CD14-positive monocyte (primary cell): ENCODE data around the gene TMEM235. TPM values are rescaled to one million over a fixed set of nuclear protein-coding genes. Genes with fewer than 3 reads are reported as not detected.

Experiments used
- DNase-seq, 3 donors: peaks; one replicate each; pipeline ENCODE4 v3.0.0-alpha.2; 2011 to 2022
- H2AFZ ChIP-seq: 2 replicates; pipeline ENCODE4 v1.6.0; 2012; ENCODE audit warnings: mild to moderate bottlenecking, low read depth, low read length, inconsistent platforms; ENCODE audit not compliant: insufficient read depth, poor library complexity, severe bottlenecking
- H3K27ac ChIP-seq, 2 donors: 1 replicate in 1 of 2; 2 replicates in 1 of 2; pipeline ENCODE4 v1.5.1; 2012 to 2013; ENCODE audit warnings: low read length in 2 of 2, control low read depth in 1 of 2, inconsistent platforms in 1 of 2, low read depth in 1 of 2, mild to moderate bottlenecking in 1 of 2
- H3K27me3 ChIP-seq, 2 donors: one replicate each; pipeline versions ENCODE4 v1.6.0 to v1.6.1; 2011 to 2013; ENCODE audit warnings: low read length in 2 of 2; ENCODE audit not compliant: control insufficient read depth in 2 of 2, insufficient read depth in 2 of 2
- H3K36me3 ChIP-seq, 2 donors: replicated peaks in 1 of 2; 1 replicate in 1 of 2; 2 replicates in 1 of 2; pipeline versions ENCODE4 v1.5.1 to v1.6.1; 2012 to 2013; ENCODE audit warnings: low read length in 2 of 2, control low read depth in 1 of 2, inconsistent platforms in 1 of 2, mild to moderate bottlenecking in 1 of 2; ENCODE audit not compliant: insufficient read depth in 2 of 2, control insufficient read depth in 1 of 2
- H3K4me1 ChIP-seq, 2 donors: 1 replicate in 1 of 2; 2 replicates in 1 of 2; pipeline versions ENCODE4 v1.5.1 to v1.6.1; 2012 to 2013; ENCODE audit warnings: low read length in 2 of 2, control low read depth in 1 of 2, inconsistent platforms in 1 of 2, mild to moderate bottlenecking in 1 of 2, moderate library complexity in 1 of 2; ENCODE audit not compliant: insufficient read depth in 2 of 2, control insufficient read depth in 1 of 2
- H3K4me2 ChIP-seq: replicated peaks from 2 replicates; pipeline ENCODE3; 2012; ENCODE audit warnings: low read length, moderate library complexity, mild to moderate bottlenecking; ENCODE audit not compliant: poor library complexity, severe bottlenecking; ENCODE audit errors: extremely low read depth
- H3K4me3 ChIP-seq, 3 experiments: fragments of 200-600 bp in 1 of 3; sonication (generic) in 1 of 3; replicated peaks in 1 of 3; 1 replicate in 2 of 3; 2 replicates in 1 of 3; pipeline ENCODE4 v1.5.1; 2011 to 2013; ENCODE audit warnings: low read length in 3 of 3, mild to moderate bottlenecking in 3 of 3, control low read depth in 2 of 3, low read depth in 2 of 3, inconsistent platforms in 1 of 3, moderate library complexity in 1 of 3
- H3K79me2 ChIP-seq: 2 replicates; pipeline ENCODE4 v1.6.0; 2012; ENCODE audit warnings: mild to moderate bottlenecking, control low read depth, inconsistent platforms, low read length, moderate library complexity; ENCODE audit not compliant: insufficient read depth
- H3K9ac ChIP-seq: 2 replicates; pipeline ENCODE4 v1.6.0; 2017; ENCODE audit warnings: low read length, mild to moderate bottlenecking; ENCODE audit not compliant: insufficient read depth, poor library complexity, severe bottlenecking
- H3K9me3 ChIP-seq, 2 donors: replicated peaks in 1 of 2; 1 replicate in 1 of 2; 2 replicates in 1 of 2; pipeline versions ENCODE4 v1.5.1 to v1.6.1; 2012 to 2013; ENCODE audit warnings: low read length in 2 of 2, control low read depth in 1 of 2; ENCODE audit not compliant: control insufficient read depth in 1 of 2, insufficient read depth in 1 of 2
- H4K20me1 ChIP-seq: 2 replicates; pipeline ENCODE4 v1.6.0; 2012; ENCODE audit warnings: mild to moderate bottlenecking, low read length, control low read depth, moderate library complexity; ENCODE audit not compliant: insufficient read depth
- H3K27ac Mint-ChIP-seq, 7 donors: one replicate each; pipeline ENCODE4 v1.8.0; 2020; ENCODE audit warnings: mild to moderate bottlenecking in 7 of 7, mixed read lengths in 7 of 7, moderate library complexity in 6 of 7, inconsistent platforms in 2 of 7
- H3K27me3 Mint-ChIP-seq, 3 donors: one replicate each; pipeline ENCODE4 v1.8.0; 2021 to 2022; ENCODE audit warnings: low read depth in 3 of 3, mild to moderate bottlenecking in 3 of 3, mixed read lengths in 3 of 3, moderate library complexity in 3 of 3, inconsistent platforms in 1 of 3
- H3K36me3 Mint-ChIP-seq, 2 donors: one replicate each; pipeline ENCODE4 v1.8.0; 2020; ENCODE audit warnings: mixed read lengths in 2 of 2, inconsistent platforms in 1 of 2, mild to moderate bottlenecking in 1 of 2
- H3K4me1 Mint-ChIP-seq: one replicate; pipeline ENCODE4 v1.8.0; 2020; ENCODE audit warnings: mild to moderate bottlenecking, mixed read lengths
- H3K4me3 Mint-ChIP-seq, 2 donors: one replicate each; pipeline ENCODE4 v1.8.0; 2020; ENCODE audit warnings: mild to moderate bottlenecking in 2 of 2, mixed read lengths in 2 of 2, moderate library complexity in 1 of 2
- H3K9me3 Mint-ChIP-seq, 7 donors: one replicate each; pipeline ENCODE4 v1.8.0; 2020 to 2022; ENCODE audit warnings: mixed read lengths in 7 of 7, mild to moderate bottlenecking in 6 of 7, moderate library complexity in 6 of 7, inconsistent platforms in 2 of 7
- CTCF ChIP-seq: fragments of 200-600 bp; IDR thresholded peaks from one replicate; pipeline ENCODE4 v1.8.0; 2022; ENCODE audit warnings: antibody characterized with exemption, mild to moderate bottlenecking
- WGBS: methylation state at CpG from one replicate; pipeline ENCODE4 v1.1.5; 2013; ENCODE audit warnings: missing lambda C conversion rate; ENCODE audit not compliant: insufficient coverage; 5-methylcytosine and 5-hydroxymethylcytosine counted together
- intact Hi-C, 2 donors: fragments of 100-400 bp; cut with micrococcal nuclease; formaldehyde crosslinking; loops; one replicate each; pipeline versions ENCODE4 v1.15.0 to v1.15.1; 2023
- polyA plus RNA-seq, 3 donors: library from polyadenylated mRNA; depleted of rRNA in 1 of 3; unstranded in 2 of 3; stranded (reverse) in 1 of 3; fragments of 300-500 nt in 2 of 3; fragments of >200 nt in 1 of 3; fragmentation: Illumina TruSeq in 2 of 3; gene quantifications; 1 replicate in 2 of 3; 2 replicates in 1 of 3; pipeline ENCODE4 v1.2.3, GENCODE V29; 2012 to 2021

Gene TMEM235
- polyA plus RNA-seq, 3 donors: not detected

GRCh38 chr17:78276098-78276887 lies 44.9 kb downstream of the TMEM235 start:
- Histone ChIP-seq H3K4me2 (no peak overlapping the region), H3K4me3 (no peak overlapping the region), H3K9me3 (no peaks in the 10 kb centered on the region), H2AFZ (no peak overlapping the region), H3K79me2 (no peaks in the 10 kb centered on the region), H3K36me3 (no peaks in the 10 kb centered on the region), H3K27ac (no peak overlapping the region), H3K4me1 (peaks cover 8 to 12% of the 10 kb centered on the region in 2 donors), H3K27me3 (peaks cover 3 to 12% of the 10 kb centered on the region in 2 donors), H4K20me1 (no peaks in the 10 kb centered on the region), H3K9ac (no peak overlapping the region)
- Mint-ChIP-seq H3K27me3 (peaks cover 10 to 23% (median 18%) of the 10 kb centered on the region in 3 donors), H3K27ac (no peak overlapping the region), H3K4me3 (no peak overlapping the region), H3K9me3 (peaks cover 0 to 2% (median 0%) of the 10 kb centered on the region in 7 donors), H3K36me3 (peaks cover 0 to 3% of the 10 kb centered on the region in 2 donors), H3K4me1 (peaks cover 13% of the 10 kb centered on the region)
- WGBS: 90% methylated on average over 9 of the region's 15 CpGs
- TF ChIP-seq CTCF: no peak
- no peak for DNase-seq
- intact Hi-C loops: no loop called here

- Histone ChIP-seq H3K9ac (no peak overlapping the region), H3K9me3 (no peaks in the 10 kb centered on the region), H3K4me3 (no peak overlapping the region), H3K36me3 (no peaks in the 10 kb centered on the region), H3K79me2 (no peaks in the 10 kb centered on the region), H4K20me1 (no peaks in the 10 kb centered on the region), H3K4me1 (peaks cover 7 to 15% of the 10 kb centered on the region in 2 donors), H2AFZ (no peak overlapping the region), H3K4me2 (no peak overlapping the region), H3K27ac (no peak overlapping the region), H3K27me3 (no peaks in the 10 kb centered on the region)
- Mint-ChIP-seq H3K27me3 (peaks cover 3 to 4% (median 4%) of the 10 kb centered on the region in 3 donors), H3K4me1 (peaks cover 9% of the 10 kb centered on the region), H3K4me3 (no peak overlapping the region), H3K27ac (no peak overlapping the region), H3K9me3 (peaks cover 0 to 2% (median 0%) of the 10 kb centered on the region in 7 donors), H3K36me3 (no peaks in the 10 kb centered on the region)
- 100% methylated on average over 3 of the region's 11 CpGs for WGBS
- intact Hi-C loops: no loop called here
- no peak for TF ChIP-seq CTCF
- no peak for DNase-seq
Measured at GRCh38 chr17:78278139-78278741, 46.8 kb downstream of the TMEM235 start.
